ENCODE measurements around the gene CNGB1.
"Not testable (repeated sequence)": the region's sequence is repeated elsewhere in the genome, so short reads cannot be mapped to it uniquely, and the experiment has no call there.

The CNGB1 gene

GRCh38 chr16:57996406-57997175 lies 25.7 kb upstream of the CNGB1 start:
- DNase-seq: no peak

DNA sequence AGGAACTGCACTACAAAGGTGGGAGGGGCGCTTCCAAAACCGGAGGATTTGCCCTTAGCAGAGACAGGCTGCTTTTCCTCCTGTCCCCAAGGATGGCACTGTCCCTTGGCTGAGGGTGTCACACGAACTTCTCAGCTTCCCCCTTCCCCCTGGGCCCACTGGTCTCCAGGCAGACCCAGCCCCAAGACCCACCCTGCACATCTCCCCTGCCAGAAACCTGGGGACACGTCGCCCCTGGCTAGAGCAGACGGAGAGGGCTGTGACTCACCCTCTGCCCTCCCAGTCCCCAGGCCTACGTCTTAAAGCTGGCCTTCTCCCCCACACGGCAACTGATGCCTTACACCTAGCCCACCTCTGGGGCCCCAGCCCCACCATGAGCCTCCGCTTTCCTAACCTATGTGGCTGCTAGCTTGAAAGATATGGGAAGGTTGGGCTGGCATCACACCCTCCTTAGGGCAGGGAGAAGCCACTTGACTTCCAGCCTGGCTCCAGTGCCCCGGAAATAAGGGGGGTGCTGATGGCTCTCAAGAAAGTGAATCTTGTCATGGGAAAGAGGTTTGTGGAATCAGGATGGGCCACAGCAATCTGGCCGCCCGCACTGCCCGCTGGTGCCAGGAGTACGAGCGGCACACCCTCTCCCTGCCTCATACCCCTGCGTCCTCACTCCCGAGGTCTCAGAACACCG lies 24.9 kb upstream of the CNGB1 start:
- no peak for DNase-seq

DNA sequence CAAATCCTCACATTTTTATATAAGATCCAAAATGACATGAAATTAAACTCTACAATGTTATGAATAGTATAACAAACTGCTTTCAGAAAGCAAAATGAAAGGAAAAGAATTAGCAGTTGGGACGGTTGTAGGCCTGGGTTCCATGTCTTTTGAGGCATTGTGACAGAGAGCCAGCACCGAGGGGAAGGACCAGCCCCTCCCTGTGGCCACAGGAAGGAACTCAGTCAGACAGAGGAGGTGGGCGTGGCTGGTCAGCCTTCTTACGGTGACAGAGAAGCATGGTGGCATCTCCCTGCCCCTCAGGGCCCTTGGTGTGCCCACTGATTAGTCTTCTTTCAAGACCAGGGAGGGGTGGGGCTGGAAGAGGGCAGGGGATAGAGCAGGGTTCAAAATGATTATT lies 23.9 kb upstream of the CNGB1 start:
- DNase-seq: no peak

GRCh38 chr16:57994361-57994760 lies 23.4 kb upstream of the CNGB1 start:
- no peak for DNase-seq

DNA sequence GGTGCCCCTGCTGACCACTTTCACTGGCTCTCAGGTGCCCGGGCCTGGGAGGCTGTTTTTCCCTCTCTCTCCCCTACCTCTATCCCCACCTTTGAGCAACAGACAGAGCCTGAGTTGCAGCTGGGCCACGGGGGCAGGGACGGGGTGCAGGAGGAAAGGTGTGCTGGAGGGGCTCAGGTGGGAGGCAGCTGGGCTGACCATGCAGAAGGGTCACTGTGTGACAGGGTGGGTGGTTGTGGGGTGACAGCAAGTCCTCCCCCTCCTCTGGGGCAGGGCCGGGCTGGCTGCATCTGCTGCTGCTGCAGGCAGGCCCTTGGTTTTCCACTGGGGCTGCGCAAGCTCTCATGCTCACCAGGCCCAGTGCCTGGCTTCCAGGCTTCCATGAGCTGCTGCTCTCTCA lies 23.0 kb upstream of the CNGB1 start:
- no peak for DNase-seq

GRCh38 chr16:57993438-57993837 lies 22.5 kb upstream of the CNGB1 start:
- no peak for DNase-seq

- no peak for DNase-seq
Measured at GRCh38 chr16:57992084-57992483, 21.2 kb upstream of the CNGB1 start.

- DNase-seq: no peak
Measured at GRCh38 chr16:57991551-57992059, 20.7 kb upstream of the CNGB1 start.

DNA sequence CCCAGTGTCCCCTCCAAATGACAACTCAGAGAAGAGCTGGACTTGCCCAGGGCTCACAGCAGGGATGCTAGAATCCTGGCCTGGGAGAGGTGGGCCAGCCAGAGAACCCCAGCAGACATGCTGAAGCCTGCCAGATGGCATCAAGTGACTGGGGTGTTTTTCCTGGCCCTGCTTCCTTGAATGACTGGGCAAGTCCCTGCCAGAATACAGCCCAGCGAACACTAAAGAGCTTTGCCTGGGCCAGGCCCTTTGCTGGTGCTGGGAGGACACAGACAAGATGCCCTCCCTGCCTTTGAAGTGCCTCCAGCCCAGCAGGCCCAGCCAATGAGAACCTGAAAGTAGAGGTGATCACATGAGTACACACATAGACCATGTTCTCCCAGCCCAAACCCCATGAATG lies 18.0 kb upstream of the CNGB1 start:
- no peak for DNase-seq

DNA sequence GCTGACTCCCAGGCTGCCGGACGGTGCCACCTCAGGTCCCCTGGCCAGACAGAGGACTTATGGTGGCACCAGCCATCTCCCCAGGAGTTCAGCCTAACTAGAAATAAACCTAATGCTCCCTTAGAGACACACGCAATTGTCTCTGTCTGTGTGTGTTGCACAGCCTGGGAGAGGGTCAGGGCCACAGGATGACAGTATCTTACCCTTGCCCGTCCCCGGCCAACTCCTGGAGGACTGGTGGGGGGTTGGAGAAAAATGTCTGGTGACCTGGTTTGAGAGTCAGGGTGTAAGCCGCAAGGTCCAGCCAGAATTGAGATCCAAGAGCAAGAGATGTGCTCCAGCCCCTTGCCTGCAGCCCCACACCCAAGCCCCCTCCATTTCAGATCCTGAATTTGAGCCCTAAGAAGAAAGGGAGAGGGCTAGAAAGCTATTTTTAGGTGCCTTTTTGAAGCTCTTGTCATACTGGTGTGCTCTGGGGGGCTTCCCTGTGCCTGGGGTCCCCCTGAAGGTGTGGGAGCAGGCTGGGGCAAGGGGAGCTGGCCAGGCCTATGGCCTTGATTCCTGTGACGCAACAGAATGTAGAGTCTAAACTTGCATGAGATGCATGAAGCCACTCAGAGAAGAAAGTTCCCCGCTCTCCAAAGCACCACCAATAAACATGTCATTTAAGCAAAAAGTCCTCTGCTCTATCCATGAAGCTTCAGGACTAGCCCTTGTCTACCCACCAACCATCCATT lies 16.7 kb upstream of the CNGB1 start:
- DNase-seq: no peak

DNA sequence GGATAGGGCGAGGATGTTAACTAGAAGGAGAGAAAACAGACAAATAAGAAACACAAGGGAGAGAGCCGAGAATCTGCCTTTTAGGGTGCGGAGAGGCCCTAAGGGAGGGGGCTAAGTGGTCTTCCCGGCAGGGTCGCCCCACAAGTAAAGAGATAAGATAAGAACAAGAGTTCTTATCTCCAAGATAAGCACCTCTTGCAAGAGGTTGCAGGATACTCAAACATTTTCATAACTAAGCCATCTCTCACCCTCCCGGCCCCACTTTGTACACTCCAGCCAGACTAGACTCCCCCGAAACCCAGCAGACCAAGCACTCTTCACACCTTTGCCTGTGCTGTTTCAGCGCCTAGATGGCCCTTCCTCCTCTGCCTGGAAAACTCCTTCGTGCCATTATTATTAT lies 15.3 kb upstream of the CNGB1 start:
- DNase-seq: no peak

DNA sequence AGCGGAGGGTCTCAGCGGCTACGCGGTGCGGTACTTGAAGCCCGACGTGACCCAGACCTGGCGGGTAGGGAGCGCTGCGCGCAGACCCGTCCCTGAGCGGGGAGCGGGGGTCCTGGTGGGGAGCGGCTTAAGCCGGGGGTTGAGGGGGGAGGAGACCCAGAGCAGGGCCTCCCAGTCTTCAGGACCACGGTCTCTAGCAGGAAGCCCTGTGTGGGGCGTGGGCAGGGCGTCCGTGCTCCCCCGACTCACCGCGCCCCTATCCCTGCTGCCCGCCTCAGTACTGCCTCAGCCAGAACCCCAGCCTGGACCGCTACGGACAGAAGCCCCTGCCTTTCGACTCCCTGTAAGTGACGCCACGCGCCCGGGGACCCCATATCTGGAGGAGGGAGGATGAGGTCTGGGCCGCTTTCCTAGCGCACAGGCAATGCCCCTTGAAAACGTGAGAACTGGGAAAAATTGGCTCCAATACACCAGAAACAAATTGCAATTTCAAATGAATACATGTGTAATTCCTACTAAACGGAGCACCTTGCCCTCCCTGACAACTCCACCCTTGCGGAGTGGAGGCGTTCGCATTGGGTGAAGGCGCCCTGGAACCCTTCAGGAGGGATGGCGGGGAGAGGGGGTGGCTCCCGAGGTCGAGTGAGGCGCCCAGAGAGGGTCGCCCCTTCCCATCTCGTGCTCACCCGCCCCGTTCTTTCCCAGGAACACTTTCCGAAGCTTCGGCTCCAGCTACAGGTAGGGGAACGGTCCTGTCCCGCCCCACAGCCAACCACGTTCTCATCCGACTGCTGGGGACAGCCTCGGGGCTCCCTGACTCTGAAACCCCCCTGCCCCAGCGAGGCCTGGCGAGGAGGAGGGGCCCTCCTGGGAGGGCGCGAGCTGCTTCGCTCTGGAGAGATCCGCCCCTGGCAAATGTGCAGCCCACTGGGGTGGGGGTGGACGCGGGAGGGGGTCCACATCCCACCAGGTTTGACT lies 14.6 kb upstream of the CNGB1 start:
- no peak for DNase-seq

GRCh38 chr16:57984443-57985203 lies 13.7 kb upstream of the CNGB1 start:
- no peak for DNase-seq

GRCh38 chr16:57982385-57982784 lies 11.5 kb upstream of the CNGB1 start:
- DNase-seq: no peak

GRCh38 chr16:57981636-57982035 lies 10.7 kb upstream of the CNGB1 start:
- no peak for DNase-seq

DNA sequence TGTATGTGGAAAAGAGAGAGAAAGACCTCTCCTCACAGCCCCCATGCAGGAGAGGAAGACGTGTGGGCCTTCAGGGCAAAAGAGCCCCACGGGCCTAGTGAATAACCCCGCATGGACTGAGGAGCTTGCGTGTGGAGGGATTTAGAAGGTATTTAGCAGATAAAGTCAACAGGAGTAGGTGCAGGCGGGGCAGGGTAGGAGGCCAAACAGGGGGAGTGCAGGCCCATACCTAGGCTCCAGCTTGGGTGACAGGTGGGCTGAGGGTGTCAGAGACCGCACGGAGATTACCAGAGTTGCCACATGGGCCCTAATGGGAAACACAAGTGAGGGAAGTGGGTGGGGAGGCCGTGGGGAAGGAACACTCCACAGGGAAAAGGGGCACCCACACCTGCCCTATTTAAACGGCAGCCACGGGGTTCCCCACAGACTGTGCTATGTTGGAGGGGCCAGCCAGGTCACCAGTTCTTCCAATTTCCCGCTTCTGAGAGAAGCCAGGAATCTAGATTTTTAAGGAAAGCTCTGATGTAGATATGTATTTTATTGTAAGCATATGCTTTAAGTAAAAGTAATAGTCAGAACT lies 8.2 kb upstream of the CNGB1 start:
- no peak for DNase-seq

GRCh38 chr16:57978070-57978465 lies 7.1 kb upstream of the CNGB1 start:
- DNase-seq: not testable (repeated sequence)

DNA sequence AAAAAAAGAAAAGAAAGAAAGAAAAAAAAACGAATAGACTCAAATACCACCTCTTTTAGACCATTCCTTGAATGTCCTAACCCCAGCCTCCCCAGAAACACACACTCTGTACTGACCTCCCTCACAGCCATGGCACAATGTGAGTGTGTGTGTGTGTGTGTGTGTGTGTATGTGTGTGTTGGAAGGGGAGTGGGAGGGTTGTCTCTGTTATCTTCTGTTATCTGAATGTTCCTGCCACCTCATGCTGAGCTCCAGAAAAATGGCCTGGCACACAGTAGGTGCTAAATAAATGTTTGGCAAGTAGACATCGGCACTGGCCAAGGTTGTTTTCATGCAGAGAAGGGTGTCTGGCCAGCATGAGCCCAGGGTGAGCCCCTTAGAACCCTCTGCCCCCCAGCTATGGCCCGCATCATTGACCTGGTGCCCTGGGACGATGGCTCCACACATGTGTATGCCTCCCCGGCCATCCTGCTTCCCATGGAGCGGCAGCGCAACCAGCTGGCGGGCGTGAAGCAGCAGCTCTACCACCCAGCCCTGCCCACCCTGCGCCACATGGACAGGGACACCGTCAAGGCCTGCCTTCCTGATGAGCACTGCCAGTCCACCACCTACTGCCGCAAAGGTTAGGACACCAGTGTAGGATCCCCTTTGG lies 6.6 kb upstream of the CNGB1 start:
- DNase-seq: no peak

GRCh38 chr16:57976331-57976796 lies 5.4 kb upstream of the CNGB1 start:
- no peak for DNase-seq

- DNase-seq: no peak
Measured at GRCh38 chr16:57972306-57972705, 1.4 kb upstream of the CNGB1 start.

DNA sequence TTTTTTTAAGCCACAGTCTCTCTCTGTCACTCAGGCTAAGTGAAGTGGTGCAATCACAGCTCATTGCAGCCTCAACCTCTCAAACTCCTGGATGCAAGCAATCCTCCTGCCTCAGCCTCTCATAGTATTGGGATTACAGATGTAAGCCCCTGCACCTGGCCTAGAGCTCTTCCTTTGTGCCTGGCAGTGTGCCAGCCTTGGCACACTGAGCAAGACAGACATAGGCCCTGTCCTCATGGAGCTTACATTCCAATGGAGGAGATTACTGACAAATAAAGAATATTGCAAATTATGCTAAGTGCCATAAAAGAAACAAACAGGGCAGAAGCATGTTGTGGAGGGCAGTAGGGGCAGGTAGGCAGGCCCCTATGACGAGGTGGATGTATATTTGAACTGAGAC lies 920 bp upstream of the CNGB1 start:
- no peak for DNase-seq
